ENCODE measurements around the gene TMED9. TPM values are rescaled to one million over a fixed set of nuclear protein-coding genes. Genes with fewer than 3 reads are reported as not detected.

Gene TMED9
- total RNA-seq, 1 experiment from 2014 or later, result 240 TPM

DNA sequence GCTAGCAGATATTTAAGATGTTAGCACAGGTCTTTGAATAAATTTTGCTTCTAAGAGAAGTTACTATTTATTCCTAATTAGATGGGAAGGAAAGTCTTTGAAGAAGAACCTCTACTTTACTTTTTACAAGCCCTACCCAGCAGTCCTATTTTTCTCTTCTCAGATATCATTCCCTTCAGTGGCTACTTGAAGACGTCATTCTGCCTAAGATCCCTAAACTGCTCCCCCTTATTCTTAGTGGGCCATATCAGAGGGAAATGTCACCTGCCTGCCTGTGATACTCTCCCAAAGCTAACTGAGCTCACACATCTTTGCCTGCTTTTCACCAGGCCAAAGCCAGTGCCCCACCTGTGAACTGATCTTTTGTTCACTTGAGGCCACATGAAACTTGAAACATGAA lies 16.5 kb upstream of the TMED9 start:
- no peak overlapping the region for H3K4me3 ChIP-seq (ENCODE audit: low read depth, low read length)
- H3K27me3 ChIP-seq (replicated peaks; ENCODE audit: control insufficient read depth, insufficient read depth, low read length), result no peaks in the 10 kb centered on the region
- POLR2A ChIA-PET, result no interaction called here
- Mint-ChIP-seq H3K4me1 (ENCODE audit: low read depth, unreplicated experiment) (peaks cover 6% of the 10 kb centered on the region), H3K9me3 (ENCODE audit: unreplicated experiment) (no peaks in the 10 kb centered on the region), H3K36me3 (ENCODE audit: insufficient read depth, unreplicated experiment) (peaks cover 6% of the 10 kb centered on the region), H3K4me3 (ENCODE audit: unreplicated experiment) (no peak overlapping the region), H3K27me3 (ENCODE audit: insufficient read depth, unreplicated experiment) (peaks cover 4% of the 10 kb centered on the region), H3K27ac (ENCODE audit: unreplicated experiment) (no peak overlapping the region)
- DNase-seq, result no peak
- TF ChIP-seq, protein P1, sequence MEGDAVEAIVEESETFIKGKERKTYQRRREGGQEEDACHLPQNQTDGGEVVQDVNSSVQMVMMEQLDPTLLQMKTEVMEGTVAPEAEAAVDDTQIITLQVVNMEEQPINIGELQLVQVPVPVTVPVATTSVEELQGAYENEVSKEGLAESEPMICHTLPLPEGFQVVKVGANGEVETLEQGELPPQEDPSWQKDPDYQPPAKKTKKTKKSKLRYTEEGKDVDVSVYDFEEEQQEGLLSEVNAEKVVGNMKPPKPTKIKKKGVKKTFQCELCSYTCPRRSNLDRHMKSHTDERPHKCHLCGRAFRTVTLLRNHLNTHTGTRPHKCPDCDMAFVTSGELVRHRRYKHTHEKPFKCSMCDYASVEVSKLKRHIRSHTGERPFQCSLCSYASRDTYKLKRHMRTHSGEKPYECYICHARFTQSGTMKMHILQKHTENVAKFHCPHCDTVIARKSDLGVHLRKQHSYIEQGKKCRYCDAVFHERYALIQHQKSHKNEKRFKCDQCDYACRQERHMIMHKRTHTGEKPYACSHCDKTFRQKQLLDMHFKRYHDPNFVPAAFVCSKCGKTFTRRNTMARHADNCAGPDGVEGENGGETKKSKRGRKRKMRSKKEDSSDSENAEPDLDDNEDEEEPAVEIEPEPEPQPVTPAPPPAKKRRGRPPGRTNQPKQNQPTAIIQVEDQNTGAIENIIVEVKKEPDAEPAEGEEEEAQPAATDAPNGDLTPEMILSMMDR (IDR thresholded peaks at IDR 0.05; ENCODE audit: insufficient read depth in 1 of 2, low read depth in 1 of 2, low read length in 1 of 2, severe bottlenecking in 1 of 2, unreplicated experiment in 1 of 2), result no peak
- CTCF ChIA-PET, result no interaction called here
- H3K36me3 ChIP-seq (ENCODE audit: control insufficient read depth, insufficient read depth, low read length), result no peaks in the 10 kb centered on the region
- H3K9me3 ChIP-seq, result no peaks in the 10 kb centered on the region
- BruUV-seq (replicated peaks), result no TSS peak
- intact Hi-C loops (cut with micrococcal nuclease; ENCODE audit: unreplicated experiment), result no loop called here
- H3K4me1 ChIP-seq, result no peaks in the 10 kb centered on the region

DNA sequence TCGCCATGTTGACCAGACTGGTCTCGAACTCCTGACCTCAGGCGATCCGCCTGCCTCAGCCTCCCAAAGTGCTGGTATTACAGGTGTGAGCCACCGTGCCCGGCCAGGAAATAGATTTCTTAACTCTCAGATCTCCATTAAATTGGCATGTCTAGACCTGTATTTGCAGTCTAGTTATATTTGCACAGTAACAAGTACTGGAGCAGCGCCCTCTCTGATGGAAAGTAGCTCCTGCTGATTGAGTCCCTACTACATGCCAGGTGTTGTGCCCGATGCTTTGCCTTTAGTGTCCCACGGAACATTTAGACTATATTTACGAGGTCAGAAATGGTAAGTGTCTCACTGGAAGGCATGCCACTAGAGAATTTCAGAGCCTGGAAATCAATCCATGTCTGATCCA lies 15.8 kb upstream of the TMED9 start:
- H3K27me3 ChIP-seq (replicated peaks; ENCODE audit: control insufficient read depth, insufficient read depth, low read length), result no peaks in the 10 kb centered on the region
- BruUV-seq (replicated peaks), result no TSS peak

DNA sequence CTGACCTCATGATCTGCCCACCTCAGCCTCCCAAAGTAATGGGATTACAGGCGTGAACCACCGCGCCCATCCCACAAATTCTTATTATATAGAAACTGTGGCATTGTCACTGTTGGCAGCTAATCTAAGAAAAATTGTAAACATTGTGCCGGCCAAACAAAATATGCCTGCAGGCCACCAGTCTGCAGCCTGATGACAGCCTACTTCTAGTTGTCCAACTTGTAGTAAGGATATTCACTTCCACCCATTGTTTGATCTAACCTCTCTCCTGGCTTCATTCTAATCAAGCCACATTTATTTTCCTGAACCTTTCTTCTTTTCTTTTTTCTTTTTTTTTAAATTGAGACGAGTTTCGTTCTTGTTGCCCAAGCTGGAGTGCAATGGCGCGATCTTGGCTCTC lies 13.7 kb upstream of the TMED9 start:
- intact Hi-C loops (cut with micrococcal nuclease; ENCODE audit: unreplicated experiment), result no loop called here
- H3K36me3 ChIP-seq (ENCODE audit: control insufficient read depth, insufficient read depth, low read length), result no peaks in the 10 kb centered on the region
- no peaks in the 10 kb centered on the region for H3K9me3 Mint-ChIP-seq (ENCODE audit: unreplicated experiment)
- H3K4me3 ChIP-seq (ENCODE audit: low read depth, low read length), result no peak overlapping the region
- TF ChIP-seq, protein P1 (IDR thresholded peaks at IDR 0.05; ENCODE audit: insufficient read depth in 1 of 2, low read depth in 1 of 2, low read length in 1 of 2, severe bottlenecking in 1 of 2, unreplicated experiment in 1 of 2), result no peak
- H3K36me3 Mint-ChIP-seq (ENCODE audit: insufficient read depth, unreplicated experiment), result peaks cover 6% of the 10 kb centered on the region
- no TSS peak for BruUV-seq (replicated peaks)
- H3K27ac Mint-ChIP-seq (ENCODE audit: unreplicated experiment), result no peak overlapping the region
- no peaks in the 10 kb centered on the region for H3K27me3 ChIP-seq (replicated peaks; ENCODE audit: control insufficient read depth, insufficient read depth, low read length)
- H3K9me3 ChIP-seq, result no peaks in the 10 kb centered on the region
- H3K4me1 Mint-ChIP-seq (ENCODE audit: low read depth, unreplicated experiment), result peaks cover 6% of the 10 kb centered on the region
- ChIA-PET CTCF (no interaction called here), POLR2A (no interaction called here)
- H3K4me3 Mint-ChIP-seq (ENCODE audit: unreplicated experiment), result no peak overlapping the region
- H3K4me1 ChIP-seq, result no peaks in the 10 kb centered on the region
- no peak for DNase-seq
- H3K27me3 Mint-ChIP-seq (ENCODE audit: insufficient read depth, unreplicated experiment), result peaks cover 4% of the 10 kb centered on the region

More for the DNA sequence above, 15.8 kb upstream of the TMED9 start:
- ChIA-PET POLR2A (interaction anchor here (0.6 kb wide), 1 partner anchor 16 kb away, joined by 4 read pairs; the partner anchor contains the start of gene TMED9), CTCF (no interaction called here)
- no peaks in the 10 kb centered on the region for H3K4me1 ChIP-seq
- Mint-ChIP-seq H3K9me3 (ENCODE audit: unreplicated experiment) (no peaks in the 10 kb centered on the region), H3K4me1 (ENCODE audit: low read depth, unreplicated experiment) (peaks cover 6% of the 10 kb centered on the region), H3K36me3 (ENCODE audit: insufficient read depth, unreplicated experiment) (peaks cover 6% of the 10 kb centered on the region), H3K27ac (ENCODE audit: unreplicated experiment) (no peak overlapping the region), H3K4me3 (ENCODE audit: unreplicated experiment) (no peak overlapping the region), H3K27me3 (ENCODE audit: insufficient read depth, unreplicated experiment) (peaks cover 4% of the 10 kb centered on the region)
- TF ChIP-seq, protein P1 (IDR thresholded peaks at IDR 0.05; ENCODE audit: insufficient read depth in 1 of 2, low read depth in 1 of 2, low read length in 1 of 2, severe bottlenecking in 1 of 2, unreplicated experiment in 1 of 2), result no peak
- no peaks in the 10 kb centered on the region for H3K36me3 ChIP-seq (ENCODE audit: control insufficient read depth, insufficient read depth, low read length)
- intact Hi-C loops (cut with micrococcal nuclease; ENCODE audit: unreplicated experiment), result no loop called here
- no peaks in the 10 kb centered on the region for H3K9me3 ChIP-seq
- no peak overlapping the region for H3K4me3 ChIP-seq (ENCODE audit: low read depth, low read length)
- no peak for DNase-seq

Data from Caco-2 (cell line).